GM12892 (cell line): ENCODE measurements around the gene USP7.

Experiments
- POLR2A ChIP-seq: IDR thresholded peaks from 2 replicates; pipeline ENCODE4 v1.6.1; 2011; ENCODE audit warnings: low read depth, low read length, control low read depth
- POLR2AphosphoS5 ChIP-seq: IDR thresholded peaks from 2 replicates; pipeline ENCODE4 v1.6.1; 2011; ENCODE audit warnings: low read depth, low read length, control low read depth
- TAF1 ChIP-seq: IDR thresholded peaks from 2 replicates; pipeline ENCODE4 v1.6.1; 2011; ENCODE audit warnings: low read depth, mild to moderate bottlenecking, control low read depth, low read length, borderline replicate concordance

GRCh38 chr16:8957063-8957397, 6.7 kb downstream of the USP7 start:
- no peak for TF ChIP-seq POLR2AphosphoS5
- no peak for TF ChIP-seq POLR2A
- TF ChIP-seq TAF1: no peak
